ENCODE results near the gene ARFGAP2.

ARFGAP2 gene

GRCh38 chr11:47171061-47171838, 5.4 kb downstream of the ARFGAP2 start:
- TF ChIP-seq CTCF (IDR thresholded peaks at IDR 0.05; ENCODE audit: low read depth, low read length) = no peak
- DNase-seq (ENCODE audit: low read depth in 2 of 2) = no peak
- no peak overlapping the region for H3K4me3 ChIP-seq (replicated peaks in 1 of 2; ENCODE audit: low read depth in 2 of 2, low read length in 2 of 2)

GRCh38 chr11:47166368-47166767, 10.3 kb downstream of the ARFGAP2 start:
- H3K4me3 ChIP-seq (replicated peaks in 1 of 2; ENCODE audit: low read depth in 2 of 2, low read length in 2 of 2) = no peak overlapping the region
- DNase-seq (ENCODE audit: low read depth in 2 of 2) = no peak
- TF ChIP-seq CTCF (IDR thresholded peaks at IDR 0.05; ENCODE audit: low read depth, low read length) = no peak

GRCh38 chr11:47165253-47165840, 11.3 kb downstream of the ARFGAP2 start:
- TF ChIP-seq CTCF (IDR thresholded peaks at IDR 0.05; ENCODE audit: low read depth, low read length) = no peak
- DNase-seq (ENCODE audit: low read depth in 2 of 2) = no peak
- no peak overlapping the region for H3K4me3 ChIP-seq (replicated peaks in 1 of 2; ENCODE audit: low read depth in 2 of 2, low read length in 2 of 2)

GRCh38 chr11:47164321-47164720, 12.4 kb downstream of the ARFGAP2 start:
- no peak for TF ChIP-seq CTCF (IDR thresholded peaks at IDR 0.05; ENCODE audit: low read depth, low read length)
- no peak for DNase-seq (ENCODE audit: low read depth in 2 of 2)
- no peak overlapping the region for H3K4me3 ChIP-seq (replicated peaks in 1 of 2; ENCODE audit: low read depth in 2 of 2, low read length in 2 of 2)

GRCh38 chr11:47163898-47164297, 12.8 kb downstream of the ARFGAP2 start:
- TF ChIP-seq CTCF (IDR thresholded peaks at IDR 0.05; ENCODE audit: low read depth, low read length) = no peak
- no peak for DNase-seq (ENCODE audit: low read depth in 2 of 2)
- H3K4me3 ChIP-seq (replicated peaks in 1 of 2; ENCODE audit: low read depth in 2 of 2, low read length in 2 of 2) = no peak overlapping the region

- H3K4me3 ChIP-seq (replicated peaks in 1 of 2; ENCODE audit: low read depth in 2 of 2, low read length in 2 of 2) = no peak overlapping the region
- no peak for TF ChIP-seq CTCF (IDR thresholded peaks at IDR 0.05; ENCODE audit: low read depth, low read length)
- DNase-seq (ENCODE audit: low read depth in 2 of 2) = no peak
Observed at GRCh38 chr11:47163193-47163592, 13.5 kb downstream of the ARFGAP2 start.
